AG08396 (cell line): ENCODE results near the gene SNX21.
"Not testable (repeated sequence)": the region's sequence is repeated elsewhere in the genome, so short reads cannot be mapped to it uniquely, and the experiment has no call there.

Experiments
- DNase-seq: peaks from one replicate; pipeline ENCODE4 v3.0.0; 2012; ENCODE audit warnings: low spot score, mixed read lengths

SNX21 gene, protein sequence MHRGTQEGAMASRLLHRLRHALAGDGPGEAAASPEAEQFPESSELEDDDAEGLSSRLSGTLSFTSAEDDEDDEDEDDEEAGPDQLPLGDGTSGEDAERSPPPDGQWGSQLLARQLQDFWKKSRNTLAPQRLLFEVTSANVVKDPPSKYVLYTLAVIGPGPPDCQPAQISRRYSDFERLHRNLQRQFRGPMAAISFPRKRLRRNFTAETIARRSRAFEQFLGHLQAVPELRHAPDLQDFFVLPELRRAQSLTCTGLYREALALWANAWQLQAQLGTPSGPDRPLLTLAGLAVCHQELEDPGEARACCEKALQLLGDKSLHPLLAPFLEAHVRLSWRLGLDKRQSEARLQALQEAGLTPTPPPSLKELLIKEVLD

DNA sequence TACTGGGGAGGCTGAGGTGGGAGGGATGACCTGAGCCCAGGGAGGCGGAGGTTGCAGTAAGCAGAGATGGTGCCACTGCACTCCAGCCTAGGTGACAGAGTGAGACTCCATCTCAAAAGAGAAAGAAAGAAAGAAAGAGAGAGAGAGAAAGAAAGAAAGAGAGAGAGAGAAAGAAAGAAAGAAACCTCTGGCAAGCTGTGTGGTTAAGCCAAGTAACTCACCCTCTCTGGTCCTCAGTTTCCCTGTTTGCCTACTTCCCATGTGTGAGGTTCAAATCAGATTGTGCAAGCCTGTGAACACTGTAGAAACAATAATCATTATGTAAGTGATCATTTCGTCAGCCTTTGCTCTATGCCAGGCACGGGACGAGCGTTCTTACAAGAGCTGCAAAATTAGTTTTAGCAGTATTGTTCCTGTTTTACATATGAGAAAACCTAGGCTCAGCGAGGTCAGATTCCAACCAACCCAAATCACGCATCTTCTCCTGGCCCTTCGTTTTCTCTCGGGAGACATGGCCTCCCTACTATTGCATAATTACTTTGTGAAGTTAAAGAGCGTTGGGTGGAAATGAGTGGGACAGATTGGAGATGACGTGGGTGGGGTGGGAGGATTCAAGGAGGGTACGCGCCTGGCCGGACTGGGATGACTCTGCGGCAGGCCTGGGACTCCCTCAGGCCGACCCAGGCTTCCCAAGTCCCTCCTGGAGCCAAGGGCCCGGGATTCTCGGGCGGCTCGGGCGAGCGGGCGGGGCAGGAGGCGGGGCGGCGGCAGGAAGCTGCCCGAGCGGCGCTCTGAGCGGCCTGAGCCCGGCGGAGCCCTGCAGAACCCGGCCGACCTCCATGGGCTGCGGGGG is at the start of gene SNX21:
Gene SNX21 (plus strand): TSS at position 770 of the 853 bp plus-strand sequence. CDS start 121 bp downstream, outside the sequence.
- DNase-seq = peak; percentile 92

DNA sequence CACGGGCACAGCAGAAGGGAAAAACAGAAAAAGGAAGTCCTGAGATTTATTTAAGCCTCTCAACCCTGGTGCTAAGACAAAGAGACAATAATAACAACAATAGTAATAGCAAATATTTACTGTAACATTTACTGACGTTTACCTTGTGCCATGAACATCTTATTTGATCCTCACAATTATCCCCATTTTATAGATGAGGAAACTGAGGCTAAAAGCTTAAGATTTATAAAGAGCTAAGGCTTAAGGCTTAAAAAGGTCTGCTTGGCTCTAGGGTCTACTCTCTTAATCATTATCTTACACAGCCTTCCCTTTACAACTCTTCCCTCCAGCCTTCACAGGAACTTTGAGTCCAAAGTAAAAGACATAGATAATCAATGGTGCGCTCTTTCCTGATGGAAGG is 45.2 kb upstream of the SNX21 start:
- DNase-seq = no peak

DNA sequence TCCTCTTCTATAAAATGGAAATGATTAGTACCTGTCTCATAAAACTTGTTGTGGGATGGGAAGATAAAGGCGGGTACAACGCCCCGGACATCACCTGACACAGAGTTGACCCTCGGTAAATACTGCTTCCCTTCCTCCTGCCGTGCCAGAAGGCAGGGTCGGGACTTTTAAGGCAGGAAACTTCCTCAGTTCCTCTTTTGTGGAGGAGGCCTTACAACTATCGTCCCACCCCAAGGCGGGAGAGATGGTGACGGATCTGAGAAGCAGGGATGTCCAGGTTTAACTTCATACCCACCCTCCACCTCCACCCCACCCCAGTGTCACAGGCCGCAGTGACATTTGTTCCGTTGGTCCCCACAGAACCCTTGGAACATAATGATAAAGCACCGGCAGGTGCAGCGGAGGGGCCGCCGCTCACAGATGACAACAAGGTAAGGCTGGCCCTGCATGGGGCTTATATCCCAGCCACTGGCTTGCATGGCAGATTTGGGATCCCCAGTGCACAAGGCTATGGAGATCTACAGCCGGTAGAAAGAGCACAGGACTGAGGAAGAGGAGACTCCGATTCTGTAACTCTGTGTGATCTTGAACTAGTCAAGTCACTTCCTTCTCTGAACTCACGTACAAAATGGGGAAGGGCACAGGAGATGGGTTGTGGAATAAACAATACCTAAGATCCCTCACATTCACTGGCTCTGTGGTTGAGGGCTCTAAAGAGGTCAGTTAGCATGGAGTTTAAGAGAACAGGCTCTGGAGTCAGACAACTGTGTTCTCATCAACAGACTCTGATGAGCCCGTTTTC is 41.1 kb upstream of the SNX21 start:
- no peak for DNase-seq

DNA sequence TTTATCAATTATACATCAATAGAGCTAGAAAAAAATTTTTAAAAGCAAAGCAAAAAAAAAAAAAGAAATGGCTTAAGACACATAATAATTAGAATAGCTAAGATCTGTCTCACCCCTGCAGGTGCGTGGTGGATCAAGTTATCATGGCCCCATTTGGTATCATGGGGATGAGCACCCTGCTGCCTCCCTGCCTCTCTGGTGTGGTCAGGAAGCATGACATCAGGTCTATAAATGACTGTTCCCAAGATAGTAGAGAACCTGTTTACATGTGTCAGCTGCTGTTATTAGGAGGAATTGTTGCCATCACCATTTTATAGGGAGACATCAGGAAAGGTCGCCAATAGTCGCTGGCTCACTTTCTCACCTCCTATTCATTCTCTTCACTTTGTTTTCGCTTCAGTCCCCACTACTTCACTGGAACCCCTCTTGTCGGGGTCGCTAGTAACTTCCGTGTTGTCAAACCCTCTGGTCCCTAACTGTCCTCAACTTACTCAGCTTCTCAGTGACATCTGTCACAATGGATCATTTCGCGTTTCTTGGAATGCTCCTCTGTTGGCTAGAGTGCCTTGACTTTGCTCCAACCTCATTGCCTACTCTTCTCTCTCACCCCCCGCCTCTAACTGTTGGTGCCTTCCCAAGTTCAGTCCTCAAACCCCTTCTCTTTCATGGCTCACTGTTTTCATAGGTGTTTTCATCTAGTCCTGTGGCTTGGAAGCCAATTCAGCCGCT is 37.1 kb upstream of the SNX21 start:
- no peak for DNase-seq

DNA sequence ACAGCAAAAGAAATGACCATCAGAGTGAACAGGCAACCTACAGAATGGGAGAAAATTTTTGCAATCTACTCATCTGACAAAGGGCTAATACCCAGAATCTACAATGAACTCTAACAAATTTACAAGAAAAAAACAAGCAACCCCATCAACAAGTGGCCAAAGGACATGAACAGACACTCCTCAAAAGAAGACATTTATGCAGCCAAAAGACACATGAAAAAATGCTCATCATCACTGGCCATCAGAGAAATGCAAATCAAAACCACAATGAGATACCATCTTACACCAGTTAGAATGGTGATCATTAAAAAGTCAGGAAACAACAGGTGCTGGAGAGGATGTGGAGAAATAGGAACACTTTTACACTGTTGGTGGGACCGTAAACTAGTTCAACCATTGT is 36.1 kb upstream of the SNX21 start:
- not testable (repeated sequence) for DNase-seq

DNA sequence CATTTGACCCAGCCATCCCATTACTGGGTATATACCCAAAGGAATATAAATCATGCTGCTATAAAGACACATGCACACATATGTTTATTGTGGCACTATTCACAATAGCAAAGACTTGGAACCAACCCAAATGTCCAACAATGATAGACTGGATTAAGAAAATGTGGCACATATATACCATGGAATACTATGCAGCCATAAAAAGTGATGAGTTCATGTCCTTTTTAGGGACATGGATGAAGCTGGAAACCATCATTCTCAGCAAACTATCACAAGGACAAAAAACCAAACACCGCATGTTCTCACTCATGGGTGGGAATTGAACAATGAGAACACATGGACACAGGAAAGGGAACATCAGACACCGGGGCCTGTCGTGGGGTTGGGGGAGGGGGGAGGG is 35.6 kb upstream of the SNX21 start:
- not testable (repeated sequence) for DNase-seq

DNA sequence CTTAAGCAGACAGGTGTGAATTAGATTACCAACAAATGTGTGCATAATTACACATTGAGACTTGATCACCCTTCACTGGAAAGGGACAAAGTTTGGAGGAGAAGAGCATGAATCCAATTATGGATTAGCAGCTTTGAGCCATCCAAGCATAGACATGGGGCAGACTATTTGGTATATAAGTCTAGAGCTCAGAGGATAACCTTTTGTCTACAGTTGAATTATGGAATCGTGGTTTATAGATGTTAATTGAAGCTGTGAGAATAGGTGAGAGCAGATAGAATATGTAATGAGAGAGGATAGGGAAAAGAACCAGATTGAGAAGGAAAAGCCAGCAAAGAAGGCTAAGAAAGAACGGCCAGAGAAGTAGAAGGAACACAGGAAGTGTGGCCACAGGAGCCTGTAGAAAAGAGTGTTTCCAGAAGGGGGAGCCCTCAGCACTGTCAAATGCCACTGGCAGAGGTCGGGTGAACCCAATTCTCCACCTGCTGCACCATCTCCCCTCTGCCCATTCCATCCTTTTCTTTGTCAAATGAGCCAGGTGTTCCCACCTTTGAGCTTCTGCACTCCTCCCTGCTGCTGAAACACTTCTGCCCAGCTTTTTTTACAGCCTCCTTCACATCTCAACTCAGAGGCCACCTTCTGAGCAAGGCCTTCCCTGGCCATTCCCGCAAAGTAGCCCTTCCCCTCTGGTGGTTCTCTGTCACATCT is 34.5 kb upstream of the SNX21 start:
- peak; percentile 71 for DNase-seq

DNA sequence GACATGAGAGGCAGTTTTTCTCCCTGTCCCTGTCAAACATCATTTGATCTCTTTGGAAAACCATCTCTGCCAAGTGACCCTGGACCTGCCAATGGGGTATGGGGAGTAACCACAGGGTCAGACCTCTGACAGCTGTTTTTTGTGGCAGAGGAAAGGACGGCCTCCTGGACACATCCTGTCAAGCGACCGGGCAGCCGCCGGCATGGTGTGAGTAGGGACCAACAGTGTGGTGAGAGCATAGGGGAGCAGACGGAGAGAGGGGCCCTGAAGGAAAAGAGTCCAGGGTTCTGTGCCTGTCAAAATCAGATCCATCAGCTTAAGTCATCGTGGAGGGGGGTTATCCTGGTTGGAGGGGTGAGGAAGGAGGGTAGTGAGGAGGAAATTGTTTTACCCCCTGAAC is 31.7 kb upstream of the SNX21 start:
- no peak for DNase-seq

DNA sequence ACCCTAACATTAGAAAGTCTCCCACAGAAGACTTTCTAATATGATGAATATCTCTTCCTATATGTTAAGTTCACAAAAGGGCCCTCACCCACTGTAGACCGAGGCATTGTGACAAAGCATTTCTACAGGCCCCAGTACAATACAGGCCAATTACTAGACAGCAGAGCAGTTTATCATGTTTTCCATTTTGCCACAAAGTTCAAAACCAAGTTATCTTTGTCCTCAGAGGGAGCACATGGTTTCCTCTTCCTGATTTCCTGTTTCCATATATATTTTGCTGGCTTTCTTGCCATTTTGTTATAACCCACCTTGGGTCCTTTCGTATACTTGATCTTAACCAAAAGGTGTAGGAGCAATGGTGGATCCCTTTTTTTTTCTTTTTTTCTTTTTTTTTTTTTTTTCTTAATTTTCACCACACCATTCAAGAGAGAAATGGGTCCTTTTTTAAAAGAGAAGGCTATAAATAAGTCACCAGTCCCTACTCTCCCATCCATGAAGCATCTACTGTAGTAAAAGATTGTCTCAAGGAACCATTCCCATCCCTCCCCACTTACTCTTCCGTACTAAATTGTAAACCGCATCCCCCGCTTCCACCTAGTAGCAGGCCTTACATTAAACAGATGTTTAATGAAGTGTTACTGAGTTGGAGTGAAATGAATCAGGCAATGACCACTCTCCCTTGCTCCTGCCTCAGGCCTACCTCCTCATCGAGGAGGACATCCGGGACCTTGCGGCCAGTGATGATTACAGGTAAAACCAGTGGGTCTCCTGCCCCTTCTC is 23.2 kb upstream of the SNX21 start:
- DNase-seq = no peak

DNA sequence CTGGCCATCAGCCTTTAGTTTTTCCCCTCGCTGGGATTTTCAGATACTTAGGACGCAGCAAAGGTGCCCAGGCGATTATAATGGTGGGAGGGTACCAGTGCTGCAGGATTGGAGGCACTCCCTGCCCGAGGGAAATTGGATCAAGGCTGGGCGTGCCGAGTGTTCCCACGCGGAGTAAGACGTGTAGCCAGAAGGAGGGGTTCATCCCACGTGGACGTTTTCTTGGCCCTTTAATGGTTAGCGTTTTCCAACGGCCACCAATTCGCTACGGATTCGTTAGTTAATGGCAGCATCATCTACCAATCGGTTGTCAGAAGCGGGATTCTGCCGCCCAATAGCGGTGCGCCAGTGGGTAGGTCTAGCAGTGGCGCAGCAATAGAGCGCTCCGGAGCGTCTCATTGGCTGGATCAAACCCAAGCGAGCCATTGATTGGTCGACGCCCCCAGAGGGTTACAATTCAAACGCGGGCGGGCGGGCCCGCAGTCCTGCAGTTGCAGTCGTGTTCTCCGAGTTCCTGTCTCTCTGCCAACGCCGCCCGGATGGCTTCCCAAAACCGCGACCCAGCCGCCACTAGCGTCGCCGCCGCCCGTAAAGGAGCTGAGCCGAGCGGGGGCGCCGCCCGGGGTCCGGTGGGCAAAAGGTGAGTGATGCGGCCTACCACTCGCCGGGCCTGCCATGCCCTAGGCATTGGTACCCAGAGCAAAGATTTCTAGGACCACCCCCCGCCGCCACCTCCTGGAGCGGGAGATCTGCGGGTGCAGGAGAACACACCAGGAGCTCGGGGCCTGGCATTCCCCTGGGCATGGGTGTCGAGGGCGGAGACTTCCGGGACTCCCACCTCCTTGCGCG is 21.2 kb upstream of the SNX21 start, which contains the start of gene UBE2C:
Gene UBE2C (plus strand): TSS at position 488 of the 849 bp plus-strand sequence. CDS start 52 bp downstream, at position 540.
- peak; percentile 99 for DNase-seq

DNA sequence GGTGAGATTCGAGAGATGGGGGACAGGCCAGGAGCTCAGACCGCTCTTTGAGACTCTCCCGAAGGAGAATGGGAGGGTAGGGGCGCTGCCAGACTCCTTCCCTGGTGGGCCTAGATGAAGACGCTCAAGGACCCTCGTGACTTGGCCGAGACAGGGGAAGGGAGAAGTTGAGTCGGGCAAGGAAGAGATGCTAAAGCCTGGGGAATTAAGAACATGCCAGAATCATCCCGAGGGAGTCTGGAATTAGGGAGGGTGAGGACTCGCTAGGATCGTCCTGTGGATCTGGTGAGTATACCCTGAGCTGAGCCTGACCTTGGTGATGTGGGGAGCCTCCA is 20.6 kb upstream of the SNX21 start:
- DNase-seq = no peak

DNA sequence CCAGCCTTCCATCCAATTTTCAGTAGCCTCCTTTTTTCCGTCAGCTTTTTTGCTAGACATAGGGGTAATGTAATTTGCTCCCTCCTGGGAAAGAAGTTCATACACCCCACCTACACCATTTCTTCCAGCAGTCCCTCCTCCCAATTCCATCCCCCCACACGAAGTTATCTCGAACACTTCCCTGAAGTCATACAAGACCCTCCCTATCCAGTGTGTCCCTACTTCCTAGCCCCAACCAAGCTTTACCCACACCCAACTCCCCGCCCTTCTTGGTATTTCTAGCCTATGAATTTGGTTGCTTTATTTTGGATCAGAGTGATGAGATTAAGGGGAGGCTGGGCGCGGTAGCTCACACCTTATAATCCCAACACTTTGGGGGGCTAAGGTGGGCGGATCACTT is 20.1 kb upstream of the SNX21 start:
- DNase-seq = no peak

DNA sequence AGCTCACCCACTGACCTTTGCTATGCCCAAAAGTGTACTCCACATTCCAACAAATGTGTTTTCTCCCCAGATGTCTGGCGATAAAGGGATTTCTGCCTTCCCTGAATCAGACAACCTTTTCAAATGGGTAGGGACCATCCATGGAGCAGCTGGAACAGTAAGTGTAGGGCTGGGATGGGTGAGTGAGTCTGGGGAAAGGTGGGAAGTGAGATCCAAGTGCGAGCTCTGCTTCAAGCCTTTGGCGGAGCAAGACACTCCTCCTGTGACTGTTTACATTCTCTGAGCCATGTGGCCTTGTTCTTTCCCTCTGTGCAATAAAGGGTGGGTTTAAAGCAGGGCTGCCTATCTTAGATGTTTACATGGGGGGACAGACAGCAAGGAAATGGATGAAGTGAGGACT is 19.3 kb upstream of the SNX21 start:
- DNase-seq = no peak

DNA sequence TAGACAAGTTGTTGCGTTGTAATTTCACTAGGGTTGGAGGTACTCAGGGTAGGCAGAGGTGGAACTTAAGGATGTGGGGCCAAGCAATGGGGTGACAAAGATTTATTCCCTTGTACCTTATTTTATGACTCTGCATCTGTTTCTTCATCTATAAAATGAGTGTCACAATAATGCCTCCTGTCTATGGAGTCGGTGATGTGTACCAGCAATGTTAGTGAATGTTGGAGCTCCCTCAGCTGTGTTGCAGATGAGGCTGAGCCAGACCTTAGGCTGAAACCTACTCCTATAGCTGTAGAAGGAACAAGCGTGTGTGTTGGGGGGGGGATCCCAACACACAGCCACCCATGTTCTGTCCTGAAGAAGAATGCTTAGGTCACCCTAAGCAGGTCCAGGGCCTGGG is 16.6 kb upstream of the SNX21 start:
- no peak for DNase-seq

DNA sequence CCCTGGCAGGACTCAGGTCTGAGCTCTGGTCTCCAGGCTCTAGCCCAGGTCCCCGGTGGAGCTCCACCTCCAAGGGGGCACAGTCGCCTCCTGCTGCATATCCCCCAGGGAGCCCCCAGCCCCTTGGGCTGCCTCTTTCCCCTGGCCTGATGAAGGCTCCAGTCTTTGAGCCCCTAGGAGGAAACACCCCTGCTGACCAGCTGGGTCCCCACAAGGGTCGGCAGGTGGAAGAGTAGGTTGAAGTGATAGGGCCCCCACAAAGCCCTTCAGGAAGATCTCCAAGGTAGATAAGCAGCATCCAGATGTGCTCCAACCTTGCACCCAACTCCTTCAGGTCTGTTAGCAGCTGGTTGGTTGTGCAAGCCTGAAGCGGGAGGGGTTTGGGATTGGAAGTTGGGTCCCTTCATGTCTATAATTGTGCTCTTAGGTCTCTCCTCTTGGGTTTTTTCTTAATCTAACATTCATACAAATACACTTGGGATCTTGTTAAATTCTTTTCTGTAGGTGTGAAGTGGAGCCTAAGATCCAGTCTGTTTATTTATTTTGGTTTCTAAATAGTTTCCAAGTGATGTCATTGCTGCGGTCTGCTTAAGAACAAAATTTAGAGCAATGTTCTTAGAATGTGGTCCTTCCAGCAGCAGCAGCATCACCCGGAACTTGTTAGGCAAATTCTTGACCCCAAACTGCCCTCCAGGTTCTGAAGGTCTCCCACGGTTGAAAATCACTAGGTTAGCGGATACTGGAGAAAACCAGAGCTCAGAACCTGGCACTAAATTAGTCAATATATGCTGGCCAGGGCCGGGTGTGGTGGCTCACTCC is 16.0 kb upstream of the SNX21 start:
- peak; percentile 72 for DNase-seq

DNA sequence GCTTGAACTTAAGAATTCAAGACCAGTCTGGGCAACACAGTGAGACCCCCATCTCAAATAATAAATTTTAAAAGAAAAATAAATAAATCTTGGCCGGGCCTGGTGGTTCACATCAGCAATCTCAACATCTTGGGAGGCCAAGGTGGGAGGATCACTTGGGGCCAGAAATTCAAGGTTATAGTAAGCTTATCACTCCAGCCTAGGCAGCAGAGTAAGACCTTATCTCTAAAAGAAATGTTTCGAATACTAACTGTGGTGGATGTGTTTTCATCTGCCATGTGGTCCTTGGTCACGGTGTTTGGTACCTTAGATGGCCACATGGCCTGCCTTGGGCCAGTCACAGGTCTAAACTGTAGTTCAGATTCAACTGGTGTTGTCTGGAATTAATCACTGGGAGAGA is 15.4 kb upstream of the SNX21 start:
- no peak for DNase-seq

DNA sequence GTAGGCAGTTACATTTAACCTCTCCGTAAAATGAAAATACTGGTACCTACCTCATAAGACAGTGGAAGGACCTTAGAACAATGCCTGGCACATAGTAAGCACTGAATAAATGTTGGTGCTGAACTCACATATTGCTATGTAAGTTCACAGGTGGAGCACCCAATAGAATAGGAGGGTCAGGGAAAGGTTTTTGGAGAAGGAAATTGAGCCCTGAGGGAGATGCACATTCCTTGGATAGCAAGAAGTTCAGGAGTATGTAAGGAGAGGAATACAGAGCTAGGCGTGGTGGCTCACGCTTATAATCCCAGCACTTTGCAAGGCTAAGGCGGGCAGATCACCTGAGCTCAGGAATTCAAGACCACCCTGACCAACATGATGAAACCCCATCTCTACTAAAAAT is 14.1 kb upstream of the SNX21 start:
- no peak for DNase-seq

DNA sequence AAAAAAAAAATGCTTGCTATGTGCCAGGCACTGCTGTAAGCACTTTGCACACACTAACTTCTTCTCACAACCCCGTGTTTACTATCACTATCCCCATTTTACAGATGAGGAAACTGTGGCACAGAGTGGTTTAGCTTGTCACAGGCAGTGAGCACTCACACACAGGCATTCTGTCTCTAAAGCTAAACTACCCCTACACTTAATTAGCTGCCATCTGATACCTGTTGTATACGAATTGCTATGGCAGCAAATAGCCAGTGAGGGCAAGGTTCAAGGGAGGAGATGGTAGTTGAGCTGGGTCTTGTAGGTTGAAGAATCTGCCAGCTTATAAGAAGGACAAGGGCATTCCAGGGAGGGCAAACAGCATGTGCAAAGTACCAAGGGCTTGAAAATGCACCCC is 11.7 kb upstream of the SNX21 start:
- no peak for DNase-seq
